H54 (cell line): Measurements from ENCODE around the gene MCOLN2.
"Not testable (repeated sequence)": the region's sequence is repeated elsewhere in the genome, so short reads cannot be mapped to it uniquely, and the experiment has no call there.

ENCODE experiments used
- DNase-seq: peaks from one replicate; pipeline ENCODE4 v3.0.0; 2011; ENCODE audit warnings: low spot score, mixed read lengths; ENCODE audit not compliant: insufficient read length
- FAIRE-seq: peaks from 3 replicates; lab custom pipeline; 2011; peaks lifted over from hg19 to GRCh38; lab: Jason Lieb, UNC
- POLR2A ChIP-seq: IDR thresholded peaks from 2 replicates; pipeline ENCODE4 v1.6.1; 2011; ENCODE audit warnings: low read depth, mild to moderate bottlenecking, low read length

The MCOLN2 gene

DNA sequence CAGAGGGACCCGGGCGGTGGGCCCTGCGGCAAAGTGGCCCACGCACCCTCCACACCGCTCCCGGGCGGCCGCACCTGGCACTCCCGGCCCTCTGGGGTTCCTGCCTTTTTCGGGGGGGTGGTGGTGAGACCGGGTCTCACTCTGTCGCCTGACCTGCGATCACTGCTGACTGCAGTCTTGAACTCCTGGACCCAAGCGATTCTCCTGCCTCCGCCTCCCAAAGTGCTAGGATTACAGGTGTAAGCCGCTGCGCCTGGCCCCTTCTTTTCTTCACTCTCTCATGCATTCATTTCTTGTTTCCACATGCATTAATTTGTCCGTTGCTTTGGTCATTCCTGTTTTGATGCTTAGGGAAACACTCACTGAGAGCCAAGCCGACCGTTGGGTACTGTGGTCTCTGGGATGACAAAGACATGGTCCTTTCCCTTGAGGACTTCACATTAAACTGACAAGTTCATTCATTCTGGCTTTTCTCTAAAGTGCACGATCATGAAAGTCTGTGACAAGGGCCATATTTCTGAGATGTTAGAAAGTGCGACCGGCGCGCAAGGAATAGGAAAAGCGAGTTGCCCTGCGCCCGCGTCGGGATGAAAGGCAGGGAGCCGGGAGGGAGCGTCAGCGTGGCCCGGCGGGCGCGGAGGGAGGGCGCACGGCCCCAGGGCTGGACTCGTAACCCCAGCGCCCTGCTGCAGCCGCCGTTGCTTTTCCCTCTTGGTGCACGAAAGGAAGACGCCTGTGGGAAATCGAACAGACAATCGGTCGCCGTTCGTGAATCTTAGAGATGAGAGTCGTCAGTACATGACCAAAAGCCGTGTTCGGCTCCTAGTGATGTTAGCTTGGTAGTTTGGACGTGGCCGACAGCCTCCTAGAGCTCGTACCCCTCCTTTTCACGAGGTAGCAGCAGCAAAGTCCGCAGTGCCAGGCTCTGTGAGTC lies 1.0 kb upstream of the MCOLN2 start:
- TF ChIP-seq POLR2A = no peak
- no peak for DNase-seq
- no peak for FAIRE-seq

GRCh38 chr1:84995484-84996334 lies 1.2 kb downstream of the MCOLN2 start:
- no peak for TF ChIP-seq POLR2A
- DNase-seq = no peak
- FAIRE-seq = no peak

- TF ChIP-seq POLR2A = no peak
- DNase-seq (no peak), FAIRE-seq (no peak)
Measured at GRCh38 chr1:84991097-84991920, 5.6 kb downstream of the MCOLN2 start.

GRCh38 chr1:84988588-84988987 lies 8.3 kb downstream of the MCOLN2 start:
- FAIRE-seq = no peak
- no peak for TF ChIP-seq POLR2A
- DNase-seq = no peak

DNA sequence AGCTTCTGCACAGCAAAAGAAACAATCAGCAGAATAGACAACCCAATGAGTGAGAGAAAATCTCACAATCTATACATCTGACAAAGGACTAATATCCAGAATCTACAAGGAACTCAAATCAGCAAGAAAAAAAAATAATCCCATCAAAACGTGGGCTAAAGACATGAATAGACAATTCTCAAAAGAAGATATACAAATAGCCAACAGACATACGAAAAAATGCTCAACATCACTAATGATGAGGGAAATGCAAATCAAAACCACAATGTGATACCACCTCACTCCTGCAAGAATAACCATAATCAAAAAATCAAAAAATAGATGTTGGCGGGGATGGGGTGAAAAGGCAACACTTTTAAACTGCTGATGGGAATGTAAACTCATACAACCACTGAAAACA lies 10.4 kb downstream of the MCOLN2 start:
- DNase-seq, FAIRE-seq: not testable (repeated sequence)

GRCh38 chr1:84985365-84985764 lies 11.5 kb downstream of the MCOLN2 start:
- DNase-seq = no peak
- no peak for FAIRE-seq
- TF ChIP-seq POLR2A = no peak

DNA sequence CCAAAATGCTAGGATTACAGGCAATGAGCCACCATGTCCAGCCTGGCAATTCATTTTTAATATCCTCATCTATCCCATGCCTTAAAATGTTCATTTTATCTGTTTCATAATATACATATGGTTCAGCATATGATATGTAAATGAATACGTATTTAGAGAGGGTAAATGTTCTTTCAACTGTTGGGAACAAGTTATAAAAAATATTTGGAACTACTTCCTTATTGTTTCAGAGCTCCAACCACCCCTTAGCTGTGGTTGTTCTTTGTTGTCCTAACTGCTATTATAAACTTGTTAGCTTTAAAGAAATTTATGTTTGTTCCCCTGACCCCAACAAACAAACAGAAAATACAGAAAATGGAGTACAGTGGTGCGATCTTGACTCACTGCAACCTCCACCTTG lies 14.5 kb downstream of the MCOLN2 start:
- FAIRE-seq = no peak
- no peak for DNase-seq
- no peak for TF ChIP-seq POLR2A

DNA sequence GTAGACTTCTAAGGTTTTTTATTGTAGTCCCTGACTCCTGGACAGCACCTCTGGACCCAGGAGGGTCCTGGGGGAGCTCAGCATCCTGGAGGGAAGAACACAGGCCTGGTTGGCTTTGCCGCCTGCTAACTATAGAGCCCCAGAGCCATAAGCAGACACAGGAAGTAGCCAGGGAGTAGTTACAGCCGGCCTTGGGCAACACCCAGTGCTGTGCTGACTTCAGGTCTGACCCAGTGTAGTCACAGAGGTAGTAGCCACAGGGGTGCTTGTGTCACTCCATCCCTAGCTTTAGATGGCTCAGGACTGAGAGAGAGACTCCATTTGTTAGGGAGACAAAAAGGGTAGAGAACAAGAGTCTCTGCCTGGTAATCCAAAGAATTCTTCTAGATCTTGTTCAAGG lies 21.9 kb downstream of the MCOLN2 start:
- FAIRE-seq (no peak), DNase-seq (no peak)
- no peak for TF ChIP-seq POLR2A

DNA sequence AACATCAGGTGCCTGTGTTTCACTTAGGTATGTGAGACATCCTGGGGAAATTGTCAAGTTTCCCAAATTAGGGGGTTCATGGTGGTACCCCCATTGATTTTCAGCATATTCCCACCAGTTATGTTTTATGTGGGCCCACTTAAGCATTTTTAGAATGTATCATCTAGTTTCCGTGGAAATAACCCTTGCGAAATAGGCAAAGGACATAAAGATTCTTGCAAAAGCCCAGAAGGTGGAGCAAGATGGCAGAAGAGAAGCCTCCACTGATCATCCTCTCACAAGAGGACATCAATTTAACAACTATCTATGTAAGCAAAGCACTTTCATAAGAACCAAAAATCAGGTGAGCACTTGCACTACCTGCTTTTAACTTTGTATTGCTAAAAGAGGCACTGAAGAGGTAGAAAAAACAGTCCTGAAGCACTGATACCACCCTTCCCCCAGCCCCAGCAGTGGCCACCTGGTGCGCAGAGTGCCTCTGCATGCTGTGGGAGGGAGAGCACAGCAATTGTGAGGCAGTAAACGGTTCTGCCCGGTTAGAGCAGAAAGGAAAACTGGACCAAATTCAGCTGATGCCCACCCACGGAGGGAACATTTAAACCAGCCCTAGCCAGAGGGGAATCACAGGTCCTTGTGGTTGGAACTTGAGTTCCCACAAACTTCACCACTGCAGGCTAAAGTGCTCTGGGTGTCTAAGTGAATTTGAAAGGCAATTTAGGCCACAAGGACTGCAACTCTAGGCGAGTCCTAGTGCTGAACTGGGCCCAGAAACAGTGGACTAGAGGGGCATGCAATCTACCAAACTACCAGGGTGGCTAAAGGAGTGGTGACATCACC lies 23.2 kb downstream of the MCOLN2 start:
- FAIRE-seq = no peak
- DNase-seq = no peak

GRCh38 chr1:84972377-84972987 lies 24.4 kb downstream of the MCOLN2 start:
- peak; percentile 43 for FAIRE-seq
- no peak for TF ChIP-seq POLR2A
- no peak for DNase-seq

More for the DNA sequence above, 23.2 kb downstream of the MCOLN2 start:
- no peak for TF ChIP-seq POLR2A

DNA sequence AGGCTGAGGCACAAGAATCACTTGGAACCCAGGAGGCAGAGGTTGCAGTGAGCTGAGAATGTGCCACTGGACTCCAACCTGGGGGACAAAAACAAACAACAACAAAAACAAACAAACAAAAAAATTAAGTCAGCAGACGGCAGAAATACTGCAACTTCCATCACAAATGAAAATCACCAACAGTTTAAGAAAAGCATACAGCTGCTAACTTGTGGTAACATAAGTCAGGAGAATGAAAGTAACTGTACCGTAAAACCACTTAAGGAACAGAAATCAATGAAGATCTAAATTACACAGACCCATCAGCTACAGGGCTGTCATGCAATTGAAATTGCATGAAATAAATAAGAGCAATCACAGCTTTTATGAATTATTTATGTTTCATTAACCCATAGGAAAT lies 25.0 kb downstream of the MCOLN2 start:
- DNase-seq (no peak), FAIRE-seq (no peak)
- no peak for TF ChIP-seq POLR2A

GRCh38 chr1:84969489-84970250 lies 27.2 kb downstream of the MCOLN2 start:
- FAIRE-seq (no peak), DNase-seq (no peak)
- no peak for TF ChIP-seq POLR2A
